HG02973 (cell line): ENCODE measurements around the gene CASP10.
A peak's percentile ranks its signal among the peaks of the same experiment; 100 is the strongest.
"Not testable (repeated sequence)": the region's sequence is repeated elsewhere in the genome, so short reads cannot be mapped to it uniquely, and the experiment has no call there.

Experiments used
- ATAC-seq: cut with Tn5 transposase; IDR thresholded peaks from one replicate; pipeline ENCODE4 v1.9.1; 2021; ENCODE audit warnings: moderate library complexity; ENCODE audit not compliant: unreplicated experiment

Gene CASP10

GRCh38 chr2:201182650-201183364 is at the start of gene CASP10:
CASP10 (plus strand) TSS chr2:201183141; CDS start chr2:201185778, 2,637 bp downstream.
- ATAC-seq: no peak

GRCh38 chr2:201135386-201135785 is 47.6 kb upstream of the CASP10 start:
- ATAC-seq: no peak

- ATAC-seq: no peak
Observed at GRCh38 chr2:201136889-201137321, 46.0 kb upstream of the CASP10 start.

DNA sequence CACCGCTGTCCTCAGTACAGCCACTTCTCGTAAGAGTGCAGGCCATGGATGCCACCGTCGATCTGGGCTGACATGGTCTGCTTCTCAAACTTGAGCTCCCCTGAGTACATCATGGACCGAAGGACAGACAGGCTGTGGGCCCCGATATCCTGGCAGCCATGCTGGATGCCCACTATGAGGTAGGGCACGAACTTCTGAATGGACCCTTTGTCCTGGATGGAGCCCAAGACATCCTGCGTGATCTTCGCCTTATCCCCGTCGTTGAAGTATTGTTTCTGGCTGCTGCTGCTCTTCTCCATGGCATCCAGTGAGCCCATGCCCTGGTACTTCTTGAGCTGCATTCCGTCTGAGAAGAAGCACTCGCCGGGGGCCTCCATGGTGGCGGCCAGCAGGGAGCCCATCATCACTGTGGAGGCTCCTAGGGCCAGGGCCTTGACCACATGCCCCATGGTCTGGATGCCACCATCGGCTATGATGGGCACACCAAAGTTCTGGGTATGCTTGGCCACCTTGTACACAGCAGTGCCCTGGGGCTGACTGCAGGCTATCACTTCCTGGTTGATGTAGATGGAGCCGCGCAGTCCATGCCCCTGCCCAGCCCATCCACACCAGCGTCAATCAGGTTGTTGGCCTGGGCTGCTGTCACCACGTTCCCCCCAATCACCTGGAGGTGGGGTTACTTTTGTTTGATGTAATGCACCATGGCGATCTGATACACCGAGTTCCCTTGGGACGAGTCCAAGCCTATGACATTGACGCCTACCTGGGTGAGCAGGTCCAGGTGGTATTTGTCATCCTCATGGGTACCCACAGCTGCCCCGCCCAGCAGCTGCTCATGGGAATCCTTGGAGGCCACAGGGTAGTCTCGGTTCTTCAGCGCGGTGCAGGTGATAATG is 45.2 kb upstream of the CASP10 start:
- no peak for ATAC-seq

DNA sequence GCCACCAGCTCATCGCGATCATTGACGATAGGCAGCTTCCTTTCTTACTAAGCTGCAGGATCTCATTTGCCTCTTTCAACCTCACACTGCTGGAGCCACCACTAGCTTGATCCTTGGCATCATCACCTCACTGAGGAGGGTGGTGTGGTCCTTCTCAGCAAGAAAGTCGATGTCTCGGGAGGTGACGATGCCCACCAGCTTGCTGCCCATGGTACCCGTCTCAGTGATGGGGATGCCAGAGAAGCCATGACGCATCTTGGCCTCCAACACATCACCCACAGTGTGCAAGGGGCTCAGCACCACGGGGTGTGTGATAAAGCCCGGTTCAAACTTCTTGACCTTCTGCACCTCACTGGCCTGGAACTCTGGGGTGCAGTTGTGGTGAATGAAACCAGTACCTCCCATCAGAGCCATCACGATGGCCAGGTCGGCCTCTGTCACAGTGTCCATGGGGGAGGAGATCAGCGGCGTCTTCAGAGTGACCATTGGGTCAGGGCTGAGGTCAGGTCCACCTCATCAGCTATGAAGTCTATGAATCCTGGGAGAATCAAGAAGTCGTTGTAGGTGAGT is 44.5 kb upstream of the CASP10 start:
- ATAC-seq: no peak

DNA sequence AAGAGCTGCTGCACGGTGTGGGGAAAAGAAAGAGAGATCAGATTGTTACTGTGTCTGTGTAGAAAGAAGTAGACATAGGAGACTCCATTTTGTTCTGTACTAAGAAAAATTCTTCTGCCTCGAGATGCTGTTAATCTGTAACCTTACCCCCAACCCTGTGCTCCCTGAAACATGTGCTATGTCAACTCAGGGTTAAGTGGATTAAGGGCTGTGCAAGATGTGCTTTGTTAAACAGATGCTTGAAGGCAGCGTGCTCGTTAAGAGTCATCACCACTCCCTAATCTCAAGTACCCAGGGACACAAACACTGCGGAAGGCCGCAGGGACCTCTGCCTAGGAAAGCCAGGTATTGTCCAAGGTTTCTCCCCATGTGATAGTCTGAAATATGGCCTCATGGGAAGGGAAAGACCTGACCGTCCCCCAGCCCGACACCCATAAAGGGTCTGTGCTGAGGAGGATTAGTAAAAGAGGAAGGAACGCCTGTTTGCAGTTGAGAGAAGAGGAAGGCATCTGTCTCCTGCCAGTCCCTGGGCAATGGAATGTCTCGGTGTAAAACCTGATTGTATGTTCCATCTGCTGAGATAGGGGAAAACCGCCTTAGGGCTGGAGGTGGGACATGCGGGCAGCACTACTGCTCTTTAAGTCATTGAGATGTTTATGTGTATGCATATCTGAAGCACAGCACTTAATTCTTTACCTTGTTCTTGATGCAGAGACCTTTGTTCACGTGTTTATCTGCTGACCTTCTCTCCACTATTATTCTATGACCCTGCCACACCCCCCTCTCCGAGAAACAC is 43.8 kb upstream of the CASP10 start:
- not testable (repeated sequence) for ATAC-seq

DNA sequence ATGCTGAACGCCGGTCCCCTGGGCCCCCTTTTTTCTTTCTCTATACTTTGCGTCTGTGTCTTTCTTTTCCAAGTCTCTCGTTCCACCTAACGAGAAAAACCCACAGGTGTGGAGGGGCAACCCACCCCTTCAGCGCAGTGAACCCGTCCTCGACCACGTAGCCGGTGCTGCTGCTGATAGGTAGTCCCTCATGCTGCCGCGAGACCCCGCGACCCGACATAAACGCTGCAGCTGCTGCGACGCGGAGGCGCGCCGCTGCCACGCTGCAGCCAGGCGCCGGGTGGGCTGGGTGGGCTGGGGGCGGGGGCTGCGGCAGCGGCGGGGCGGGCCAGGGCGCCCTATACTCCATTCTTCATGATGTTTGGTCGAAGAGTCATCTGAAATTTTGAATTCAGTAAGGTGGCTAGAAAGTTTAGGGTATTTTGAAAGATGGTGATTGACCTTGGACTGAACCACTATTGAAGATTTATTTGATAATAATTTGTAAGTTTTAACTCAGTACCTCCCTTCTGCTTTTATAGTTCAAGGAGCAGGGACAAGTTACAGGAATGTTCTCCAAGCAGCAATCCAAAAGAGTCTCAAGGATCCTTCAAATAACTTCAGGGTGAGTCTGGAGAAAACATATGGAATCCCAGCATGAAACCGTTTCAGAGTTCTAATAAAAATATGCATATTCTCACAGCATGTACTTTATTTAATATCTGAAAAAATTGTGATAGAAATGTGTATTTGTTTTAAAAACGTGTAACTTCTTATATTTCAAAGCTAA is 42.9 kb upstream of the CASP10 start:
- no peak for ATAC-seq

DNA sequence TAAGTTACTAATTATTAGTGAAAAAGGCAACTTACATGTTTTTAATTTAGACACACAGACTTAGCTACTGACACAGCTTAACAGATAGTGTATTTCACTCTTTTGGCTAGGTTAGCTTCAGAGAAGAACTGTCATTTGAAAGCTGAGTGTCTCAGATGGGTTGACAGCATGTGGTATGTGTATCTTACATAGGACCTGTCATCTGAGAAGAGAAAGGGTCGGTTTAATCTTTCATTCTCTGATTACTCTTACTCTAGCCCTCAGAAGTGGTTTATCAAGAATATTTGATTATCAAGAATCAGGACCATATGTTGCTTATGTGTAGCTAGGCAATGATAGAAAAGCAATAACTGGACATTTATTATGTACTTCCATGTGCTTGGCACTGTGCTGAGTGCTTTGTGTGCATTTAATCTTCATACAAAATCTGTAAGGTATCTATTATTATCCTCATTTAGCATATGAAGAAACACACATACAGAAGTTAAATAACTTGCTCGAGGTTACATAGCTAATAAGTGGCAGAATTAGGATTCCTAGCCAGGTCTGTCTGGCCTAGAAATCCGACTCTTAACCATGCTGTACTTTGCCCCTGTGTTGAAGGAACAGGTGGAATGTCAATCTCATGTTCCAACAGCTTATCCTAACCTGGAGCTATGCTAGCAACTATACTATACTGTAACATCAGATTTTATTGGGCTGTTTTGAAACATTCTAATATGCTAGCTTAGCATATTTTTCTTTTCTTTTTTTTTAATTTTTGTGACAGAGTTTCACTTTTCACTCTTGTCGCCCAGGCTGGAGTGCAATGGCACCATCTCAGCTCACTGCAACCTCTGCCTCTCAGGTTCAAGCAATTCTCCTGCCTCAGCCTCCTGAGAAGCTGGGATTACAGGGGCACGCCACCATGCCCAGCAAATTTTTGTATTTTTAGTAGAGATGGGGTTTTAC is 38.6 kb upstream of the CASP10 start:
- no peak for ATAC-seq

GRCh38 chr2:201148434-201148990 is 34.4 kb upstream of the CASP10 start:
- ATAC-seq: no peak

GRCh38 chr2:201149064-201149820 is 33.7 kb upstream of the CASP10 start:
- ATAC-seq: no peak

- ATAC-seq: not testable (repeated sequence)
Observed at GRCh38 chr2:201149821-201150165, 33.1 kb upstream of the CASP10 start.

GRCh38 chr2:201150454-201151020 is 32.4 kb upstream of the CASP10 start:
- ATAC-seq: no peak

- peak; percentile 83 for ATAC-seq
Observed at GRCh38 chr2:201151127-201151981, 31.6 kb upstream of the CASP10 start.

- no peak for ATAC-seq
Observed at GRCh38 chr2:201152517-201152916, 30.4 kb upstream of the CASP10 start.

DNA sequence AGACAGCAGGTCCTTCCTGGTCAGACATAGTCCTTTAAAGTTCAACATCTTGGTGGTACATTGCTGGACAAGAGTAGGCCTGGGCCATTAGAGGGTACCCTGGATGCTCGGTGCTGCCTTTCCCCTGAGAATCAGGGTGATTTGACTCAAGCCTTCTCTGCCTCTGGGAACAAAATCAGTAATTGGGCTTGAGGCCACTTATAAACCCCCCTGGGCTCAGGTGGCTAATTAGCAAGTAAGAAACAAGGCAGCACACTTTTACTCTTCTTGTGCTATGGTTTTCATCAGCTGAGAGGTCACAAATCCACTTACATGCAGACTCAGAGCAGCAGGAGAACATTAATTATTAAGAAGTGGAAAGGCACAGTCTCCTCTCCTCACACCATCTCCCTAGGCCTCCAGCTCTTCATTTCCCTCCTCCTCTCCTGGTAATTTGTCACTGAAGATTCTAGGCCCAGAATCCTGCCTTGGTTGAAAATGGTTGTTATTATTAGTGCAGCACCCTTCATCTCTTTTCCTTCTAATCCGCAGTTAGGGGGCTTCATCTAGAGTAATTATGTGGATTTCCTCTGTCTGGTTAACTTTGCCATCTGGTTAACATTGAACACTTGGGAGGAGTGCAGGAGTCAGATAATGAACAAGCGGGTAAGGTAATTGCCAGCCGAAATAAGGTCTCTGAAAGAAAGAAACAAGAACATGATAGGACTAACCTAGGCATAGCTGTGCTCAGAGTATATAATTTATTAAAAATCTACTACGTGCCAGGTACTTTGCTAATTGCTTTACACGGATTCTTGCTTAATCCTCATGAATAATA is 29.7 kb upstream of the CASP10 start:
- no peak for ATAC-seq
